K562 (cell line): ENCODE measurements around the gene TUT4. TPM values are rescaled to one million over a fixed set of nuclear protein-coding genes. Genes with fewer than 3 reads are reported as not detected.

ENCODE experiments used
- BACH1 ChIP-seq: fragments of 200-800 bp; sonication (Bioruptor generic); IDR thresholded peaks from 2 replicates; pipeline ENCODE4 v1.6.1; 2016; ENCODE audit warnings: missing genetic modification characterization, missing compliant biosample characterization
- ETS1 ChIP-seq: conservative IDR thresholded peaks from 2 replicates; pipeline ENCODE4 v1.6.1; 2011; ENCODE audit warnings: low read depth, mild to moderate bottlenecking, low read length; ENCODE audit not compliant: control insufficient read depth
- HEY1 ChIP-seq: fragments of 250-450 bp; sonication (Bioruptor Pico); IDR thresholded peaks from 2 replicates; pipeline ENCODE4 v1.5.0; 2020; ENCODE audit warnings: mild to moderate bottlenecking, moderate library complexity, borderline replicate concordance
- HINFP ChIP-seq: fragments of 450-650 bp; conservative IDR thresholded peaks from 2 replicates; pipeline ENCODE4 v1.6.1; 2016; ENCODE audit warnings: missing genetic modification characterization, low read depth, mild to moderate bottlenecking, control low read depth, missing compliant biosample characterization
- IRF1 ChIP-seq: sonication (generic); formaldehyde crosslinking; IDR thresholded peaks from 2 replicates; pipeline ENCODE4 v1.8.0; 2022; ENCODE audit warnings: missing genetic modification reagents, mild to moderate bottlenecking, borderline replicate concordance
- NCOA2 ChIP-seq, 2 experiments: fragments of 450-650 bp; IDR thresholded peaks; 2 replicates each; pipeline ENCODE4 v1.6.1; 2018; ENCODE audit warnings: mild to moderate bottlenecking in 2 of 2, moderate library complexity in 1 of 2; ENCODE audit not compliant: partially characterized antibody in 2 of 2
- NONO ChIP-seq, 2 experiments: fragments of 200-400 bp in 1 of 2; fragments of 450-650 bp in 1 of 2; formaldehyde crosslinking in 1 of 2; IDR thresholded peaks; 2 replicates each; pipeline ENCODE4 v1.6.1; 2017; ENCODE audit warnings: low read depth in 2 of 2, mild to moderate bottlenecking in 2 of 2, moderate library complexity in 2 of 2, low read length in 1 of 2
- SMAD4 ChIP-seq: fragments of 250-450 bp; sonication (Bioruptor Pico); conservative IDR thresholded peaks from 2 replicates; pipeline ENCODE4 v1.8.0; 2021; ENCODE audit warnings: inconsistent platforms, mild to moderate bottlenecking, moderate library complexity
- ZNF347 ChIP-seq: fragments of 450-650 bp; formaldehyde crosslinking; IDR thresholded peaks from 2 replicates; pipeline ENCODE4 v1.4.0; 2020; ENCODE audit warnings: low read depth, mild to moderate bottlenecking, moderate library complexity
- ZNF408 ChIP-seq: fragments of 250-450 bp; sonication (Bioruptor Pico); IDR thresholded peaks from 2 replicates; pipeline ENCODE4 v1.4.0; 2020; ENCODE audit warnings: low read depth, mild to moderate bottlenecking, moderate library complexity
- polyA plus RNA-seq, 8 experiments: library from polyadenylated mRNA; depleted of rRNA in 4 of 8; stranded (reverse) in 5 of 8; unstranded in 3 of 8; fragments of >200 nt; fragmentation: Nextera tagmentation in 2 of 8; fragmentation: Illumina TruSeq in 1 of 8; extraction: Ambion mirVana in 2 of 8; extraction: Trizol in 1 of 8; gene quantifications; 2 replicates each; pipeline versions ENCODE4 v1.2.1 to v1.2.3, GENCODE V29; 2011 to 2014; ENCODE audit warnings: inconsistent platforms in 1 of 8, missing spikeins in 1 of 8
- total RNA-seq, 7 experiments: library from RNA; depleted of rRNA in 6 of 7; stranded (reverse); fragments of >200 nt in 6 of 7; fragmentation: Illumina TruSeq in 2 of 7; extraction: Trizol in 2 of 7; gene quantifications; 2 replicates each; pipeline versions ENCODE4 v1.2.1 to v1.2.3, GENCODE V29; 2011 to 2021; ENCODE audit warnings: low replicate concordance in 1 of 7
- TF ChIP-seq, protein P1 (sequence below): fragments of 250-450 bp; sonication (Bioruptor Pico); IDR thresholded peaks from 2 replicates; pipeline ENCODE4 v1.5.0; 2021
- TF ChIP-seq, protein P2 (sequence below): fragments of 250-450 bp; sonication (Bioruptor Pico); IDR thresholded peaks from 2 replicates; pipeline ENCODE4 v1.8.0; 2022; ENCODE audit warnings: moderate library complexity, mild to moderate bottlenecking, inconsistent platforms
- TF ChIP-seq, protein P3 (sequence below): fragments of 250-450 bp; sonication (Bioruptor Pico); IDR thresholded peaks from 2 replicates; pipeline ENCODE4 v1.4.0; 2020; ENCODE audit warnings: mild to moderate bottlenecking
- TF ChIP-seq, protein P4 (sequence below): fragments of 250-450 bp; sonication (Bioruptor Pico); IDR thresholded peaks from 2 replicates; pipeline ENCODE4 v1.8.0; 2022; ENCODE audit warnings: inconsistent platforms, mild to moderate bottlenecking, moderate library complexity, borderline replicate concordance

Gene TUT4
- total and polyA plus RNA-seq, 9 of the 15 experiments (the other 6 are each of a cell fraction or from before 2014, with no cell fraction given) = 15.8 to 53.5 (median 36.7) TPM

GRCh38 chr1:52404116-52404974 is 148.5 kb downstream of the TUT4 start, which contains the start of the genes ORC1 and PRPF38A (continued):
- no peak for TF ChIP-seq HINFP (tag)
- TF ChIP-seq, protein P1, sequence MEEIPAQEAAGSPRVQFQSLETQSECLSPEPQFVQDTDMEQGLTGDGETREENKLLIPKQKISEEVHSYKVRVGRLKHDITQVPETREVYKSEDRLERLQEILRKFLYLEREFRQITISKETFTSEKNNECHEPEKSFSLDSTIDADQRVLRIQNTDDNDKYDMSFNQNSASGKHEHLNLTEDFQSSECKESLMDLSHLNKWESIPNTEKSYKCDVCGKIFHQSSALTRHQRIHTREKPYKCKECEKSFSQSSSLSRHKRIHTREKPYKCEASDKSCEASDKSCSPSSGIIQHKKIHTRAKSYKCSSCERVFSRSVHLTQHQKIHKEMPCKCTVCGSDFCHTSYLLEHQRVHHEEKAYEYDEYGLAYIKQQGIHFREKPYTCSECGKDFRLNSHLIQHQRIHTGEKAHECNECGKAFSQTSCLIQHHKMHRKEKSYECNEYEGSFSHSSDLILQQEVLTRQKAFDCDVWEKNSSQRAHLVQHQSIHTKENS = no peak
- TF ChIP-seq, protein P2, sequence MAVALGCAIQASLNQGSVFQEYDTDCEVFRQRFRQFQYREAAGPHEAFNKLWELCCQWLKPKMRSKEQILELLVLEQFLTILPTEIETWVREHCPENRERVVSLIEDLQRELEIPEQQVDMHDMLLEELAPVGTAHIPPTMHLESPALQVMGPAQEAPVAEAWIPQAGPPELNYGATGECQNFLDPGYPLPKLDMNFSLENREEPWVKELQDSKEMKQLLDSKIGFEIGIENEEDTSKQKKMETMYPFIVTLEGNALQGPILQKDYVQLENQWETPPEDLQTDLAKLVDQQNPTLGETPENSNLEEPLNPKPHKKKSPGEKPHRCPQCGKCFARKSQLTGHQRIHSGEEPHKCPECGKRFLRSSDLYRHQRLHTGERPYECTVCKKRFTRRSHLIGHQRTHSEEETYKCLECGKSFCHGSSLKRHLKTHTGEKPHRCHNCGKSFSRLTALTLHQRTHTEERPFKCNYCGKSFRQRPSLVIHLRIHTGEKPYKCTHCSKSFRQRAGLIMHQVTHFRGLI (CRISPR knock-in tag) = no peak
- TF ChIP-seq NCOA2 (IDR thresholded peaks at IDR 0.05; ENCODE audit: partially characterized antibody in 2 of 2) = no peak
- no peak for TF ChIP-seq ZNF347 (CRISPR knock-in tag)
- TF ChIP-seq HEY1 (CRISPR knock-in tag) = no peak
- no peak for TF ChIP-seq IRF1 (CRISPR knock-in tag)
- TF ChIP-seq, protein P3, sequence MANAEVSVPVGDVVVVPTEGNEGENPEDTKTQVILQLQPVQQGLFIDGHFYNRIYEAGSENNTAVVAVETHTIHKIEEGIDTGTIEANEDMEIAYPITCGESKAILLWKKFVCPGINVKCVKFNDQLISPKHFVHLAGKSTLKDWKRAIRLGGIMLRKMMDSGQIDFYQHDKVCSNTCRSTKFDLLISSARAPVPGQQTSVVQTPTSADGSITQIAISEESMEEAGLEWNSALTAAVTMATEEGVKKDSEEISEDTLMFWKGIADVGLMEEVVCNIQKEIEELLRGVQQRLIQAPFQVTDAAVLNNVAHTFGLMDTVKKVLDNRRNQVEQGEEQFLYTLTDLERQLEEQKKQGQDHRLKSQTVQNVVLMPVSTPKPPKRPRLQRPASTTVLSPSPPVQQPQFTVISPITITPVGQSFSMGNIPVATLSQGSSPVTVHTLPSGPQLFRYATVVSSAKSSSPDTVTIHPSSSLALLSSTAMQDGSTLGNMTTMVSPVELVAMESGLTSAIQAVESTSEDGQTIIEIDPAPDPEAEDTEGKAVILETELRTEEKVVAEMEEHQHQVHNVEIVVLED (CRISPR knock-in tag) = peak; percentile 60; the same call in 1 of the 2 replicates
- TF ChIP-seq SMAD4 (CRISPR knock-in tag) = peak; percentile 47; the same call in 1 of the 2 replicates
- TF ChIP-seq, protein P4, sequence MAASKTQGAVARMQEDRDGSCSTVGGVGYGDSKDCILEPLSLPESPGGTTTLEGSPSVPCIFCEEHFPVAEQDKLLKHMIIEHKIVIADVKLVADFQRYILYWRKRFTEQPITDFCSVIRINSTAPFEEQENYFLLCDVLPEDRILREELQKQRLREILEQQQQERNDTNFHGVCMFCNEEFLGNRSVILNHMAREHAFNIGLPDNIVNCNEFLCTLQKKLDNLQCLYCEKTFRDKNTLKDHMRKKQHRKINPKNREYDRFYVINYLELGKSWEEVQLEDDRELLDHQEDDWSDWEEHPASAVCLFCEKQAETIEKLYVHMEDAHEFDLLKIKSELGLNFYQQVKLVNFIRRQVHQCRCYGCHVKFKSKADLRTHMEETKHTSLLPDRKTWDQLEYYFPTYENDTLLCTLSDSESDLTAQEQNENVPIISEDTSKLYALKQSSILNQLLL (CRISPR knock-in tag) = no peak
- no peak for TF ChIP-seq NONO (IDR thresholded peaks at IDR 0.05; ENCODE audit: low read depth in 2 of 2, low read length in 1 of 2)
- TF ChIP-seq ETS1 = peak; percentile 63; the same call in 1 of the 2 replicates
- peak; percentile 23; the same call in 1 of the 2 replicates for TF ChIP-seq BACH1 (tag)
- TF ChIP-seq ZNF408 = no peak
